GM18907 (cell line): ENCODE results near the gene PCDHGB1.
"Not testable (repeated sequence)": the region's sequence is repeated elsewhere in the genome, so short reads cannot be mapped to it uniquely, and the experiment has no call there.

Source experiments
- ATAC-seq: cut with Tn5 transposase; IDR thresholded peaks from one replicate; pipeline ENCODE4 v1.9.1; 2021; ENCODE audit warnings: mild to moderate bottlenecking, moderate library complexity; ENCODE audit not compliant: unreplicated experiment

Gene PCDHGB1

DNA sequence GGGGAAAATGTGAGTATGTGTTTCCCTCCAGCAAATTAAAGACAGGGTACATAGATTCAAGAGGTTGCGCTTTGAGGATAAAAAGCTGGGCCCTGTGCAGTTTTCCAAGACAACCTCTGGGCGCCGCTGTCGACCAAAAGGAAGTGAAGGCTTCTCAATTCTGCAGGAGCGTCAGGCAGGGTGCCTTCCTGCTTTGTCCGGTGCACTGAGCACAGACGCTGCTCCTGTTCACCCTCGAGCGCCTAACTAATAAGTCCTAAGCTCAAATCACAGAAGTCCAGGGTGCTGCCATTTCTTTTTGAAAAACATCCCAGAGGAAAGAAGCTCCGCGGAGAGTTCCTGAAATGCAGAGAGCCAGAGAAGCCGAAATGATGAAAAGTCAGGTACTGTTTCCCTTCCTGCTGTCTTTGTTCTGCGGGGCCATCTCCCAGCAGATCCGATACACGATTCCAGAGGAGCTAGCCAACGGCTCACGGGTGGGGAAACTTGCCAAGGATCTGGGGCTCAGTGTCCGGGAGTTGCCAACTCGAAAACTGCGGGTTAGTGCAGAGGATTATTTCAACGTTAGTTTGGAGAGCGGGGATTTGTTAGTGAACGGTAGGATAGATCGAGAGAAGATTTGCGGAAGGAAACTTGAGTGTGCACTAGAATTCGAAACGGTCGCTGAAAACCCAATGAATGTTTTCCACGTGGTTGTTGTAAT, at the start of gene PCDHGB1:
PCDHGB1 (plus strand) TSS at position 183 of the 703 bp plus-strand sequence; CDS start at position 345, 162 bp downstream.
- peak; percentile 68 for ATAC-seq

DNA sequence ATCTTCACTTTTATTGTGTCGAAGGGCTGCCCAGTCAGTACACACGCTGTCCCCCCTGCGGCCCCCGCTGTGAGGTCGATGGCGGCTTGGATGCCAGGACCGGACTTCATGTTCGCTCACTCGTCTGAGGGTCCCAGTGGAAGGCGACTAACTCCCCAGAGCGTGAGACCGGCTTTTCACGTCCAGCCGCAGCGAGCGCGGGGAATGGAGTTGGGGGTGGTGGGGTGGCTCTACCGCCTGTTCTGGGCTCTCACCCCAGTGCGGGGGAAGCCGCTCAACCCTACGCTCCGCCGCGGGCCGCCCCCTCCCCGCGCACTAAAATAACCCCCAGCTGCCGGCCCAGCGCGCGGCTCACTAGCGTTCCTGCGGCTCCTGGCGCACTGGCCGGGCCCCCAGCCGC, 46.1 kb upstream of the PCDHGB1 start, which contains the start of gene SLC25A2:
SLC25A2 (minus strand) TSS at position 294 of the 400 bp plus-strand sequence; CDS start at position 110, 184 bp downstream.
- ATAC-seq, result no peak

DNA sequence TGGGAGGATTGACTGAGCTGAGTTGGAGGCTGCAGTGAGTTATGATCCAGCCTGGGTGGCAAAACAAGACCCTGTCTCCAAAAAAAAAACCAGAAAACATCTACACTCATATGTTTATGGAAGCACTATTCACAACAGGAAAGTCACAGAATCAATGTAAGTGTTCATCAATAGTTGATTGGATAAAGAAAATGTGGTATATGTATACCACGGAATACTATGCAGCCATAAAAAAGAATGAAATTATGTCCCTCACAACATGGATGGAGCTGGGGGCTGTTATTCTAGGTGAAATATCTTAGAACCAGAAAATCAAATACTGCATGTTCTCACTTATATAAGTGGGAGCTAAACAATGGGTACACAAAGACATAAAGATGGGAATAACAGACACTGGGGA, 43.3 kb upstream of the PCDHGB1 start:
- ATAC-seq, result no peak

- ATAC-seq, result no peak
Measured at GRCh38 chr5:141313711-141314110, 36.2 kb upstream of the PCDHGB1 start.

DNA sequence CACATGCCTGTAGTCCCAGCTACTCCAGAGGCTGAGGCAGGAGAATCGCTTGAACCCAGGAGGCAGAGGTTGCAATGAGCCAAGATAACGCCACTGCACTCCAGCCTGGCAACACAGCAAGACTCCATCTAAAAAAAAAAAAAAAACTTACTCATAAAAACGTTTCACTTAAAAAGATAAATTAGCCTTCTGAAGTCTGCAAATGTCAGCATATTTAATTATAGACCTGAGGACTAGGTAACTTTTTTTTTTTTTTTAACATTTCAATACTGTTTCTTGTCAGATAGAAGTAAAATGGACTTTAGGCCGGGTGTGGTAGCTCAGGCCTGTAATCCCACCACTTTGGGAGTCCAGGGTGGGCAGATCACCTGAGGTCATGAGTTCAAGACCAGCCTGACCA, 32.9 kb upstream of the PCDHGB1 start:
- not testable (repeated sequence) for ATAC-seq

- no peak for ATAC-seq
Measured at GRCh38 chr5:141319202-141319601, 30.7 kb upstream of the PCDHGB1 start.

GRCh38 chr5:141319699-141320098, 30.2 kb upstream of the PCDHGB1 start:
- ATAC-seq, result no peak

DNA sequence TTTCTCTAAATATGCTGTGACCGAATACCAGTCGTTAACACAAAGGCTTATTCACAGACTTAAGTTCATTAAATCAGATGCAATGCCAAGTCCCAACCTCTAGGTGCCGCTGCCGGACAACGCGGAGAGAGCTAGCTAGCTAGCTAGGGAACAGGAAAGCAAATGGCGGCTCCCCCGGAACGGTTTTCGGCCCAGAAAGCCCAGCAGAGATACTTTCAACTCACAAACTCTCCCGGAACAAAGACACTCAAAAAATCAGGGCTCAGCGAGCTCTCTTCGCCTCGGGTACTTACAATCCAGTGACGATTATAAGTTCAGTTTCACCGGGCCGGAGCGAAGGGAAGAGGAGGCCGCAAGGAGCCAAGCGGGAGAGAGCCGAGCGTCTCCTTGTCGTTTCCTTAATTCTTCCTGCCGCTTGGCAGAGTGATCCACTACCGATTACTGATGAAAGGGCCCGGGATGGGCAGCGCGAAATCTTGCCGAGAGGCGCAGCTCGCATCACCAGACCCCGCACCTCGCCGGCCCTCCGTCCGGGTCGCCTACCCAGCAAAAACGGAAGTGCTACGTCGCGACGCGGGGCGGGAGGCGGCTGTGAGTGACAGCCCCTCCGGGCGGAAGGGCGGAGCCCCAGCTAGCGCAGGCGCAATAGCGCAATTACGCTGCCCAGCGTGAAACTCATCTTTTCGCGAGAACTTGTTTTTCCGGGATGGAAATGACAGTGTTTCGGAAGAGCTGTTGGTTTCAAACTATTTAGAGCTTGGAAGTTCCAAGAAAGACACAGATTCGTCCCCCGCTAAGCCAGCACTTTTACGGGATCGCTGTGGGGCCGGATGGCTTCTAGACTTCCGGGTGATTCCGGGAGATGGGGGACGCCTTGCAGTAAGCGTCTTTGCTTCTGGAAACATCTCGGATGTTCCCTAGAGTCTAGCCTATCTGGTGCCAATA, 29.4 kb upstream of the PCDHGB1 start, which contains the start of gene TAF7:
TAF7 (minus strand) TSS at position 560 of the 945 bp plus-strand sequence. CDS start 740 bp downstream, outside the sequence.
- peak; percentile 98 for ATAC-seq

DNA sequence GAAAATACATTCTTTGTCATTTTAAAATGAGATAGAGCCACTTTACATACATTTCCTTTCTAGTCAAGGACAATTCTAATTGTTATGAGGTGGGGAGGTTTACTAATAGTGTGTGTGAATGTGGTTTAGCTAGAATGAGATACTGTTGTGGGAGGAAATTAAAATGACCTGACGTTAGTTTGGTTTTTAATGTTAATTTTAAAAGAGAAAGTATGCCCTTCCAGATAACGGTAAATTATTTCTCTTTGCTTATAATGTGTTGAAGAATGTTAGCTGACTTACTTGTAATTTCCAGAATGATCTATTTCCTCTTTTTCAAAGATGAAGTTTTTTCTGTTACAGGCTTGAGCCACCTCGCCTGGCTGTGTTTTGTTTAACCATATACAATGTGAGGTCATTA, 27.6 kb upstream of the PCDHGB1 start:
- no peak for ATAC-seq

GRCh38 chr5:141326088-141326854, 23.6 kb upstream of the PCDHGB1 start:
- ATAC-seq, result peak; percentile 82

DNA sequence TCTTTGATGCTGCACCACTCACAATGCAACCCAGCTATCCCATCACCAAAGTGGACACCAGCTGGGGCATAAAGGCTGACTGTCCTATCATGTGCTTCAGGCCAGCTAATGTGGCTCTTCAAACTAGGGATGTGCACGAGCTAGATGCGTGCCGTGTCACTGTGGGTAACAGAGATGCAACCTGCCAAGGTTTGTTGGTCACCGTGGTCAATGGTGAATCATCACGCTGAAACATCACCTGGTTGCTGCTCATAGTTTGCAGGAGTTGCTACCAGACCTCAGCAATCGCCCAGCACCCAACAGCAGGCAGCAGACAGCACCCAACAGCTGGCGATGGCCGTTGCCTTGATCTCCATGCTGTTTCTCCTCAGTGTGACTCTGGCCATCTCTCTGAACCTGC, 21.7 kb upstream of the PCDHGB1 start:
- no peak for ATAC-seq

GRCh38 chr5:141330299-141331080, 19.4 kb upstream of the PCDHGB1 start, which contains the start of gene PCDHGA1:
Gene PCDHGA1, plus strand, starts transcription at chr5:141330514.
- no peak for ATAC-seq

GRCh38 chr5:141332571-141332970, 17.3 kb upstream of the PCDHGB1 start:
- ATAC-seq, result not testable (repeated sequence)

- no peak for ATAC-seq
Measured at GRCh38 chr5:141338538-141339306, 11.2 kb upstream of the PCDHGB1 start, which contains the start of gene PCDHGA2. Gene PCDHGA2, plus strand, starts transcription at chr5:141338760.

DNA sequence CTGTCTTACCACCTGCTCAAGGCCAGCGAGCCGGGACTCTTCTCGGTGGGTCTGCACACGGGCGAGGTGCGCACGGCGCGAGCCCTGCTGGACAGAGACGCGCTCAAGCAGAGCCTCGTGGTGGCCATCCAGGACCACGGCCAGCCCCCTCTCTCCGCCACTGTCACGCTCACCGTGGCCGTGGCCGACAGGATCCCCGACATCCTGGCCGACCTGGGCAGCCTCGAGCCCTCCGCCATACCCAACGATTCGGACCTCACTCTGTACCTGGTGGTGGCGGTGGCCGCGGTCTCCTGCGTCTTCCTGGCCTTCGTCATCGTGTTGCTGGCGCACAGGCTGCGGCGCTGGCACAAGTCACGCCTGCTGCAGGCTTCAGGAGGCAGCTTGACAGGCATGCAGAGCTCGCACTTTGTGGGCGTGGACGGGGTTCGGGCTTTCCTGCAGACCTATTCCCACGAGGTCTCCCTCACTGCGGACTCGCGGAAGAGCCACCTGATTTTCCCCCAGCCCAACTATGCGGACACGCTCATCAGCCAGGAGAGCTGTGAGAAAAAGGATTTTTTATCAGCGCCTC, 9.0 kb upstream of the PCDHGB1 start:
- ATAC-seq, result not testable (repeated sequence)

DNA sequence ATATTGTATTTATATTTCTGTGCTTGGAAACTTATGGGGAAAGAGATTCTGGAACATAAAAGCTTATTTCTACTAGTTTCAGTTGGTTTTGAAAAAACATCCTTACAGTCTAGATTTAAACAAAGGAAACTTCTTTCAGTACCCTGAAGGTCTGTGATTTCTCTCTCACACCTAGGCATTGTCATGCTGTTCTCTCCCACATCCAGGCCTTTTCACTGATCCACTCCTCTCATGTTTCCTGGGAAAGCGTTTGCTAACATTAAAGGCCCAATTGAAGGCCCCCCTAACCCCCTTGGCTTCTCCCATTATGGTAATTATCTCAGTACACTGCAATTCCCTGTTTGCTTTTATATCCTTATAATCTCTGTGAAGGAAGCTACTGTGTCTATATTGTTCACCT, 7.1 kb upstream of the PCDHGB1 start:
- no peak for ATAC-seq

DNA sequence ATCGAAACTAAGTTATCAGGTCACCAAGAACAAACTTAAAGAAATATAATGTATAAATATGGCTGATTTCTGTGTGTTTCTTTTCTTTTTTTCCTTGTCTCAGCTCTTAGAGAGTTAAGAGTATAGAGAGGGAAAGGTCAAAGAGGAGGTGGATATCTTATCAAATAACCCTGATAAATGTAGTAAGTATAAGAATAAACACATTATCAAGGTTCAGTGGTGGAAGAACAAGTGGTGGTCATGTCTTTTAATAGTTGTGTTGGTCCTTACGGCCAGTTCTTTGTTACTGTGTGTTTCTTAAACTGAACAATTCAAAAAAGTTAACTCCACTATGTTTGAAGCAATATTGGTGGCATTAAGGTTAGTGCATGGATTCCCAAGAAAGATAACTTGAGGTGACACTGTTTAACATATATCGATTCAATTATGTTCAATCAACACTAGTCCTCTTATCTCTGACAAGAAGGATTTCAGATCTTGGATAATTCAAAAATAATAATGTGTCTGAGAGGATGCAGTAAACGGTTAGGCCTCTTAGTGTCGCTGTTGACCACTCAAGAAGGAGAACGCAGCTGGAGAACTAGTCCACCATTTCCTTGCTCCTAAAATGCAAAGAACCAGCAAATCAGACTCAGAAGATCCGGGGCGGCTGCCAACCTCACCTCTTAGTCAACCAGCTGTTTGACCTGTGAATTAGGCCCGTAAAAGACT, 6.5 kb upstream of the PCDHGB1 start, which contains the start of gene PCDHGA3:
PCDHGA3 (plus strand) TSS at position 588 of the 711 bp plus-strand sequence. CDS start 205 bp downstream, outside the sequence.
- ATAC-seq, result no peak

DNA sequence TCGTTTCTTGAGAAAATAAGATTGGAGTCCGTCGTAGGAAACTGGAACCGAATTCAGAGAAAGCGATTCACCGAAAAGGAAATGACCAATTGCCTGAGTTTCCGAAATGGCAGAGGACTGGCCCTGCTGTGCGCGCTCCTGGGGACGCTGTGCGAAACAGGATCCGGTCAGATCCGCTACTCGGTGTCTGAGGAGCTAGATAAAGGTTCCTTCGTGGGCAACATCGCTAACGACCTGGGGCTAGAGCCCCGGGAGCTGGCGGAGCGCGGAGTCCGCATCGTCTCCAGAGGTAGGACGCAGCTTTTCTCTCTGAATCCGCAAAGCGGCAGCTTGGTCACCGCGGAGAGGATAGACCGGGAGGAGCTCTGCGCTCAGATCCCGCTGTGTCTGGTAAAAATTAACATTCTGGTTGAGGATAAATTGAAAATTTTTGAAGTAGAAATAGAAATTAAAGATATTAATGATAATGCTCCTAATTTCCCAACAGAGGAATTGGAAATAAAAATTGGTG, 5.9 kb upstream of the PCDHGB1 start:
- no peak for ATAC-seq
